Renal cortex interstitium (tissue), 11 donors: ENCODE data around the gene HDDC2. TPM values are rescaled to one million over a fixed set of nuclear protein-coding genes. Genes with fewer than 3 reads are reported as not detected.
"Not testable (repeated sequence)": the region's sequence is repeated elsewhere in the genome, so short reads cannot be mapped to it uniquely, and the experiment has no call there.

Source experiments
- DNase-seq, 11 donors: peaks; one replicate each; pipeline ENCODE4 v3.0.0-alpha.2; 2013; ENCODE audit warnings: low read depth in 9 of 11, low spot score in 4 of 11; ENCODE audit errors: extremely low read depth in 1 of 11
- polyA plus RNA-seq, 3 donors: library from polyadenylated mRNA; unstranded; fragments of 120-200 nt; gene quantifications; one replicate each; pipeline ENCODE4 v1.2.1, GENCODE V29; 2013; ENCODE audit not compliant: insufficient read length in 3 of 3

Gene HDDC2
- polyA plus RNA-seq, 3 donors = 98.3 to 110 (median 105) TPM

GRCh38 chr6:125285353-125285752, 16.4 kb downstream of the HDDC2 start:
- no peak for DNase-seq

- DNase-seq = not testable (repeated sequence)
These were observed 19.3 kb downstream of the HDDC2 start for GRCh38 chr6:125282470-125282869.

GRCh38 chr6:125280370-125281035, 21.3 kb downstream of the HDDC2 start:
- not testable (repeated sequence) for DNase-seq

- no peak for DNase-seq
These were observed 21.8 kb downstream of the HDDC2 start for GRCh38 chr6:125279961-125280360.

- no peak for DNase-seq
These were observed 23.9 kb downstream of the HDDC2 start for GRCh38 chr6:125277838-125278237.

GRCh38 chr6:125275779-125276178, 26.0 kb downstream of the HDDC2 start:
- no peak for DNase-seq

GRCh38 chr6:125274935-125275334, 26.8 kb downstream of the HDDC2 start:
- DNase-seq = no peak

- peak in 1 of 11 donors; percentile 20 for DNase-seq
These were observed 27.8 kb downstream of the HDDC2 start for GRCh38 chr6:125273965-125274364.

- no peak for DNase-seq
These were observed 28.5 kb downstream of the HDDC2 start for GRCh38 chr6:125273251-125273650.

GRCh38 chr6:125271486-125272159, 30.1 kb downstream of the HDDC2 start:
- DNase-seq = no peak

GRCh38 chr6:125270380-125270779, 31.4 kb downstream of the HDDC2 start:
- DNase-seq = no peak

GRCh38 chr6:125269328-125269985, 32.3 kb downstream of the HDDC2 start:
- DNase-seq = no peak

GRCh38 chr6:125268765-125269164, 33.0 kb downstream of the HDDC2 start:
- DNase-seq = no peak

- no peak for DNase-seq
These were observed 33.8 kb downstream of the HDDC2 start for GRCh38 chr6:125267806-125268523.

- no peak for DNase-seq
These were observed 37.3 kb downstream of the HDDC2 start for GRCh38 chr6:125264476-125264875.

- DNase-seq = no peak
These were observed 39.5 kb downstream of the HDDC2 start for GRCh38 chr6:125262016-125263013.

- DNase-seq = no peak
These were observed 42.4 kb downstream of the HDDC2 start for GRCh38 chr6:125259354-125259736.

- no peak for DNase-seq
These were observed 43.0 kb downstream of the HDDC2 start for GRCh38 chr6:125258651-125259353.
